HEK293 (cell line): Measurements from ENCODE around the gene SAMD14.

Experiments
- ZEB2 ChIP-seq: fragments of 450-650 bp; formaldehyde crosslinking; IDR thresholded peaks from 2 replicates; pipeline ENCODE4 v1.5.1; 2016; ENCODE audit warnings: missing biosample characterization, missing genetic modification characterization
- ZNF138 ChIP-seq: fragments of 450-650 bp; formaldehyde crosslinking; IDR thresholded peaks from 2 replicates; pipeline ENCODE4 v1.5.1; 2016; ENCODE audit warnings: missing biosample characterization, missing genetic modification characterization, borderline replicate concordance
- ZNF23 ChIP-seq: fragments of 450-650 bp; formaldehyde crosslinking; IDR thresholded peaks from 2 replicates; pipeline ENCODE4 v1.5.1; 2016; ENCODE audit warnings: missing biosample characterization, missing genetic modification characterization, borderline replicate concordance
- ZNF248 ChIP-seq: fragments of 450-650 bp; formaldehyde crosslinking; IDR thresholded peaks from 2 replicates; pipeline ENCODE4 v1.5.1; 2017; ENCODE audit warnings: missing biosample characterization, missing genetic modification characterization
- ZNF768 ChIP-seq: fragments of 450-650 bp; formaldehyde crosslinking; IDR thresholded peaks from 2 replicates; pipeline ENCODE4 v1.5.1; 2018; ENCODE audit warnings: missing biosample characterization, mild to moderate bottlenecking, missing genetic modification characterization
- TF ChIP-seq, protein P1 (sequence below): IDR thresholded peaks from 2 replicates; pipeline ENCODE4 v1.6.1; 2011; ENCODE audit warnings: mild to moderate bottlenecking, low read depth, low read length, borderline replicate concordance
- TF ChIP-seq, protein P2 (sequence below): fragments of 450-650 bp; formaldehyde crosslinking; IDR thresholded peaks from 2 replicates; pipeline ENCODE4 v1.5.1; 2016; ENCODE audit warnings: missing biosample characterization, missing genetic modification characterization

DNA sequence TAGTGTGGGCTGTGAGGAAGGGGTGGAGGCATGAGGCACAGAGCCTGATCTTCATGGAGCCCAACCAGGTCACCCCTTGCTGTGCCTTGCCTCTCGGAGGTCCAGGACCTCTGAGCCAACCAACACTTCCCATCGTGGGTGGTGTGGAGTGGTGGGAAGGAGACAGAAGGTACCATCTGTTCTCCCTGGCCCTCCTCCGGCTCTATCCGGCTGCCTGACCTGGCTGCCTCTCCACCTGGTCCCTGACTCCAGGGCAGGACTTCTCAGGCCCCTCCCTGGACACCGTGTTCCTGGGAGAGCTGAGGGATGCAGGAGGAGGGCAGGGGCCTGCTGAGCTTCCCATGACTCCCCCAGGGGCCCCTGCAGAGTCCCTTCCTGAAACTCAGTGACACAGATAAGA, 31.0 kb downstream of the SAMD14 start:
- TF ChIP-seq ZEB2 (tag by site-specific recombination) (no peak), ZNF138 (tag by site-specific recombination) (no peak), ZNF23 (tag by site-specific recombination) (no peak), ZNF248 (tag by site-specific recombination) (no peak), ZNF768 (no peak)
- TF ChIP-seq, protein P1, sequence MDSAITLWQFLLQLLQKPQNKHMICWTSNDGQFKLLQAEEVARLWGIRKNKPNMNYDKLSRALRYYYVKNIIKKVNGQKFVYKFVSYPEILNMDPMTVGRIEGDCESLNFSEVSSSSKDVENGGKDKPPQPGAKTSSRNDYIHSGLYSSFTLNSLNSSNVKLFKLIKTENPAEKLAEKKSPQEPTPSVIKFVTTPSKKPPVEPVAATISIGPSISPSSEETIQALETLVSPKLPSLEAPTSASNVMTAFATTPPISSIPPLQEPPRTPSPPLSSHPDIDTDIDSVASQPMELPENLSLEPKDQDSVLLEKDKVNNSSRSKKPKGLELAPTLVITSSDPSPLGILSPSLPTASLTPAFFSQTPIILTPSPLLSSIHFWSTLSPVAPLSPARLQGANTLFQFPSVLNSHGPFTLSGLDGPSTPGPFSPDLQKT: no peak
- TF ChIP-seq, protein P2, sequence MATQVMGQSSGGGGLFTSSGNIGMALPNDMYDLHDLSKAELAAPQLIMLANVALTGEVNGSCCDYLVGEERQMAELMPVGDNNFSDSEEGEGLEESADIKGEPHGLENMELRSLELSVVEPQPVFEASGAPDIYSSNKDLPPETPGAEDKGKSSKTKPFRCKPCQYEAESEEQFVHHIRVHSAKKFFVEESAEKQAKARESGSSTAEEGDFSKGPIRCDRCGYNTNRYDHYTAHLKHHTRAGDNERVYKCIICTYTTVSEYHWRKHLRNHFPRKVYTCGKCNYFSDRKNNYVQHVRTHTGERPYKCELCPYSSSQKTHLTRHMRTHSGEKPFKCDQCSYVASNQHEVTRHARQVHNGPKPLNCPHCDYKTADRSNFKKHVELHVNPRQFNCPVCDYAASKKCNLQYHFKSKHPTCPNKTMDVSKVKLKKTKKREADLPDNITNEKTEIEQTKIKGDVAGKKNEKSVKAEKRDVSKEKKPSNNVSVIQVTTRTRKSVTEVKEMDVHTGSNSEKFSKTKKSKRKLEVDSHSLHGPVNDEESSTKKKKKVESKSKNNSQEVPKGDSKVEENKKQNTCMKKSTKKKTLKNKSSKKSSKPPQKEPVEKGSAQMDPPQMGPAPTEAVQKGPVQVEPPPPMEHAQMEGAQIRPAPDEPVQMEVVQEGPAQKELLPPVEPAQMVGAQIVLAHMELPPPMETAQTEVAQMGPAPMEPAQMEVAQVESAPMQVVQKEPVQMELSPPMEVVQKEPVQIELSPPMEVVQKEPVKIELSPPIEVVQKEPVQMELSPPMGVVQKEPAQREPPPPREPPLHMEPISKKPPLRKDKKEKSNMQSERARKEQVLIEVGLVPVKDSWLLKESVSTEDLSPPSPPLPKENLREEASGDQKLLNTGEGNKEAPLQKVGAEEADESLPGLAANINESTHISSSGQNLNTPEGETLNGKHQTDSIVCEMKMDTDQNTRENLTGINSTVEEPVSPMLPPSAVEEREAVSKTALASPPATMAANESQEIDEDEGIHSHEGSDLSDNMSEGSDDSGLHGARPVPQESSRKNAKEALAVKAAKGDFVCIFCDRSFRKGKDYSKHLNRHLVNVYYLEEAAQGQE (tag by site-specific recombination): no peak
